SU-DHL-6 (cell line): ENCODE results near the gene NDUFA5.

Source experiments
- H2AFZ ChIP-seq: fragments of 200-600 bp; sonication (generic); 2 replicates; pipeline ENCODE4 v1.6.1; 2014; ENCODE audit warnings: low read depth, mild to moderate bottlenecking, moderate library complexity, mixed read lengths, antibody characterized with exemption, low read length; ENCODE audit not compliant: severe bottlenecking
- H3F3A ChIP-seq: fragments of 200-600 bp; shearing (Covaris generic); 2 replicates; pipeline ENCODE4 v1.6.0; 2016; ENCODE audit warnings: antibody characterized with exemption, mild to moderate bottlenecking; ENCODE audit not compliant: insufficient read depth
- H3K27ac ChIP-seq: fragments of 200-600 bp; sonication (generic); 2 replicates; pipeline ENCODE4 v1.5.1; 2016; ENCODE audit warnings: low read depth, mild to moderate bottlenecking, low read length, moderate library complexity, mixed read lengths
- H3K27me3 ChIP-seq: fragments of 200-600 bp; sonication (generic), shearing (Covaris generic); 2 replicates; pipeline ENCODE4 v1.6.0; 2014; ENCODE audit warnings: mild to moderate bottlenecking, low read length
- H3K36me3 ChIP-seq: fragments of 200-600 bp; sonication (generic); 2 replicates; pipeline ENCODE4 v1.6.1; 2014; ENCODE audit warnings: mild to moderate bottlenecking, low read length, mixed read lengths
- H3K4me2 ChIP-seq: fragments of 300-600, 200-600 bp; shearing (Covaris generic), sonication (generic); 2 replicates; pipeline ENCODE4 v1.6.0; 2014; ENCODE audit warnings: low read length, low read depth, mild to moderate bottlenecking; ENCODE audit not compliant: poor library complexity, severe bottlenecking
- H3K4me3 ChIP-seq: fragments of 200-600 bp; sonication (generic); 2 replicates; pipeline ENCODE4 v1.5.1; 2014; ENCODE audit warnings: antibody characterized with exemption, low read length, mild to moderate bottlenecking, mixed read lengths; ENCODE audit not compliant: insufficient read depth, poor library complexity, severe bottlenecking
- H3K79me2 ChIP-seq: fragments of 200-600 bp; sonication (generic); 2 replicates; pipeline ENCODE4 v1.6.1; 2014; ENCODE audit warnings: mild to moderate bottlenecking, low read length, moderate library complexity; ENCODE audit not compliant: insufficient read depth
- H3K9ac ChIP-seq: fragments of 200-600 bp; sonication (generic); 2 replicates; pipeline ENCODE4 v1.7.0; 2014; ENCODE audit warnings: mild to moderate bottlenecking, low read length
- H3K9me2 ChIP-seq: fragments of 200-600 bp; sonication (generic); replicated peaks from 2 replicates; pipeline ENCODE4 v1.6.1; 2014; ENCODE audit warnings: low read length; ENCODE audit not compliant: insufficient read depth
- H3K9me3 ChIP-seq: fragments of 200-600 bp; sonication (generic); 2 replicates; pipeline ENCODE4 v1.6.1; 2014; ENCODE audit warnings: low read length, mixed read lengths; ENCODE audit not compliant: insufficient read depth
- H4K20me1 ChIP-seq: fragments of 200-600 bp; sonication (generic); 2 replicates; pipeline ENCODE4 v1.6.1; 2014; ENCODE audit warnings: low read depth, mild to moderate bottlenecking, antibody characterized with exemption, low read length, moderate library complexity, mixed read lengths
- CTCF ChIP-seq: fragments of 200-600 bp; sonication (generic); IDR thresholded peaks from one replicate; pipeline ENCODE4 v1.5.1; 2017; ENCODE audit warnings: antibody characterized with exemption, mild to moderate bottlenecking, low read length, moderate library complexity; ENCODE audit not compliant: insufficient read depth, poor library complexity, severe bottlenecking
- EZH2phosphoT487 ChIP-seq: fragments of 200-600 bp; sonication (generic), shearing (Covaris generic); conservative IDR thresholded peaks from 2 replicates; pipeline ENCODE4 v1.6.1; 2018; ENCODE audit warnings: mild to moderate bottlenecking, antibody characterized with exemption, low read length, moderate library complexity, mixed read lengths

Gene NDUFA5

GRCh38 chr7:123594813-123595241, 37.2 kb upstream of the NDUFA5 start:
- H3F3A ChIP-seq: no peaks in the 10 kb centered on the region
- no peak overlapping the region for H3K4me2 ChIP-seq
- H3K9ac ChIP-seq: no peak overlapping the region
- H3K9me2 ChIP-seq: no peaks in the 10 kb centered on the region
- H3K36me3 ChIP-seq: no peaks in the 10 kb centered on the region
- TF ChIP-seq EZH2phosphoT487 (no peak), CTCF (no peak)
- H4K20me1 ChIP-seq: no peaks in the 10 kb centered on the region
- no peak overlapping the region for H2AFZ ChIP-seq
- no peak overlapping the region for H3K27ac ChIP-seq
- no peaks in the 10 kb centered on the region for H3K79me2 ChIP-seq
- no peak overlapping the region for H3K4me3 ChIP-seq
- H3K27me3 ChIP-seq: no peaks in the 10 kb centered on the region
- no peaks in the 10 kb centered on the region for H3K9me3 ChIP-seq

DNA sequence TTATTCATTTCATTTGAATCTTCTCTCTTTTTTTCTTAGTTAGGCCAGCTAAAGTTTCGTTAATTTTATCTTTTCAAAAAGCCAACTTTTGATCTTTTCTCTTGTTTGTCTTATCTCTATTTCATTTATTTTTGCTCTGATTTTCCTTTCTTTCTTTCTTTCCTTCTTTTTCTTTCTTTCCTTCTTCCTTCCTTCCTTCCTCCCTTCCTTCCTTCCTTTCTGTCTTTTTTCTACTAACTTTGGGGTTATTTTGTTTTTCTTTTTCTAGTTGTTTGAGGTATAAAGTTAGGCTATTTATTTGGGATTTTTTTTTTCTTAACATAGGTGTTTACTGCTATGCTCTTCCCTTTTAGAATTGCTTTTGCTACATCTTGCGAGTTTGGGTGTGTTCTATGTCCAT, 30.8 kb upstream of the NDUFA5 start:
- Histone ChIP-seq H3K27me3 (no peaks in the 10 kb centered on the region), H3K4me2 (no peak overlapping the region)
- no peak for TF ChIP-seq CTCF
- no peak for TF ChIP-seq EZH2phosphoT487

GRCh38 chr7:123583821-123584220, 26.2 kb upstream of the NDUFA5 start:
- Histone ChIP-seq H4K20me1 (no peaks in the 10 kb centered on the region; the same call in 1 of the 2 replicates), H3K9ac (no peak overlapping the region), H3K27ac (no peak overlapping the region), H3K4me3 (no peak overlapping the region), H3K9me2 (no peaks in the 10 kb centered on the region), H3K4me2 (no peak overlapping the region), H3K27me3 (no peaks in the 10 kb centered on the region), H3F3A (no peaks in the 10 kb centered on the region), H2AFZ (no peak overlapping the region), H3K9me3 (no peaks in the 10 kb centered on the region), H3K36me3 (no peaks in the 10 kb centered on the region), H3K79me2 (no peaks in the 10 kb centered on the region)
- TF ChIP-seq CTCF: no peak
- no peak for TF ChIP-seq EZH2phosphoT487

More for the DNA sequence above, 30.8 kb upstream of the NDUFA5 start:
- Histone ChIP-seq H3K27ac (no peak overlapping the region), H3F3A (no peaks in the 10 kb centered on the region), H3K9me2 (no peaks in the 10 kb centered on the region), H3K9me3 (no peaks in the 10 kb centered on the region), H3K79me2 (no peaks in the 10 kb centered on the region), H3K4me3 (no peak overlapping the region), H3K36me3 (no peaks in the 10 kb centered on the region), H4K20me1 (no peaks in the 10 kb centered on the region), H2AFZ (no peak overlapping the region), H3K9ac (no peak overlapping the region)

DNA sequence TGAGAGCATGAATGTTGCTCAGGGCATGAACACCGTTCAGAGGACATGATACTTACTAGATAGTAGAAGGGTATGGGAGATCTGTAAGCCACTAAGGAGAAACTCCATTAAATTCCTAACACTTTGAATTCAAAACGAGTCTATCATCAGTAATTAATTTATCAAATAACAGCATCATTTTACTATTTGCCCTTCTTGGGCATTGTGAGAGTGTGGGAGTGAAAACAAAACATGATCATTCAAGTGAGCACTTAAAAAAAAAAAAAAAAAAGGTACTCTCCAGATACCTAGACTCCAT, 23.5 kb upstream of the NDUFA5 start:
- no peak overlapping the region for H3K4me2 ChIP-seq
- no peaks in the 10 kb centered on the region for H3K9me2 ChIP-seq
- no peak for TF ChIP-seq EZH2phosphoT487
- no peak for TF ChIP-seq CTCF
- H3K79me2 ChIP-seq: no peaks in the 10 kb centered on the region
- no peak overlapping the region for H2AFZ ChIP-seq
- no peaks in the 10 kb centered on the region for H3K27me3 ChIP-seq
- no peak overlapping the region for H3K4me3 ChIP-seq
- no peaks in the 10 kb centered on the region for H3K36me3 ChIP-seq
- H3K9me3 ChIP-seq: no peaks in the 10 kb centered on the region
- no peaks in the 10 kb centered on the region for H3F3A ChIP-seq
- no peaks in the 10 kb centered on the region; the same call in 1 of the 2 replicates for H4K20me1 ChIP-seq
- H3K9ac ChIP-seq: no peak overlapping the region
- no peak overlapping the region for H3K27ac ChIP-seq
